ENCODE measurements around the gene SPINK8. TPM values are rescaled to one million over a fixed set of nuclear protein-coding genes. Genes with fewer than 3 reads are reported as not detected.

Gene SPINK8
- total RNA-seq, 4 donors from 2014 or later: not detected

DNA sequence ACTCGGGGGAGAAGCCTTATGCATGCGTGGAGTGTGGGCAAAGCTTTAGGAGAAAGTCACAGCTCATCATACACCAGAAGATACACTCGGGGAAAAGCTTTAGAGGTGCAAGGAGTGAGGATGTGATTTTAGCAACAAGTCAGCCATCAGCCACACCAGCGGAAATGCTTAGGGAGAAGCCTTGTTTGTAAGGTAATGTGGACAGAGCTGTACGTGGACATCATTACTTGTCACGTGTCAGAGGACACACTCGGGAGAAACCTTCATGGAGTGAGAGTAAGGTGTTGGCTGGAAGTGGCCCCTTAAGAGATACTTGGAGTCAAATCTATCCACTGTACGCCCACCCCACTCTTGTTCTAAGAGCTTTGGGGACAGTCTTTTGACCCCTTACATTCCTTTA is 63.9 kb downstream of the SPINK8 start:
- Histone ChIP-seq H3K36me3 (peaks cover 0 to 11% (median 0%) of the 10 kb centered on the region in 3 donors), H3K27ac (peak overlapping the region; percentile 50 to 89 (median 72)), H3K4me3 (no peak overlapping the region), H3K27me3 (no peaks in the 10 kb centered on the region), H3K9me3 (no peaks in the 10 kb centered on the region), H3K4me1 (peaks cover 0 to 17% (median 2%) of the 10 kb centered on the region in 4 donors)
- DNase-seq: no peak
- TF ChIP-seq, protein P1, sequence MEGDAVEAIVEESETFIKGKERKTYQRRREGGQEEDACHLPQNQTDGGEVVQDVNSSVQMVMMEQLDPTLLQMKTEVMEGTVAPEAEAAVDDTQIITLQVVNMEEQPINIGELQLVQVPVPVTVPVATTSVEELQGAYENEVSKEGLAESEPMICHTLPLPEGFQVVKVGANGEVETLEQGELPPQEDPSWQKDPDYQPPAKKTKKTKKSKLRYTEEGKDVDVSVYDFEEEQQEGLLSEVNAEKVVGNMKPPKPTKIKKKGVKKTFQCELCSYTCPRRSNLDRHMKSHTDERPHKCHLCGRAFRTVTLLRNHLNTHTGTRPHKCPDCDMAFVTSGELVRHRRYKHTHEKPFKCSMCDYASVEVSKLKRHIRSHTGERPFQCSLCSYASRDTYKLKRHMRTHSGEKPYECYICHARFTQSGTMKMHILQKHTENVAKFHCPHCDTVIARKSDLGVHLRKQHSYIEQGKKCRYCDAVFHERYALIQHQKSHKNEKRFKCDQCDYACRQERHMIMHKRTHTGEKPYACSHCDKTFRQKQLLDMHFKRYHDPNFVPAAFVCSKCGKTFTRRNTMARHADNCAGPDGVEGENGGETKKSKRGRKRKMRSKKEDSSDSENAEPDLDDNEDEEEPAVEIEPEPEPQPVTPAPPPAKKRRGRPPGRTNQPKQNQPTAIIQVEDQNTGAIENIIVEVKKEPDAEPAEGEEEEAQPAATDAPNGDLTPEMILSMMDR (IDR thresholded peaks at IDR 0.05): no peak

DNA sequence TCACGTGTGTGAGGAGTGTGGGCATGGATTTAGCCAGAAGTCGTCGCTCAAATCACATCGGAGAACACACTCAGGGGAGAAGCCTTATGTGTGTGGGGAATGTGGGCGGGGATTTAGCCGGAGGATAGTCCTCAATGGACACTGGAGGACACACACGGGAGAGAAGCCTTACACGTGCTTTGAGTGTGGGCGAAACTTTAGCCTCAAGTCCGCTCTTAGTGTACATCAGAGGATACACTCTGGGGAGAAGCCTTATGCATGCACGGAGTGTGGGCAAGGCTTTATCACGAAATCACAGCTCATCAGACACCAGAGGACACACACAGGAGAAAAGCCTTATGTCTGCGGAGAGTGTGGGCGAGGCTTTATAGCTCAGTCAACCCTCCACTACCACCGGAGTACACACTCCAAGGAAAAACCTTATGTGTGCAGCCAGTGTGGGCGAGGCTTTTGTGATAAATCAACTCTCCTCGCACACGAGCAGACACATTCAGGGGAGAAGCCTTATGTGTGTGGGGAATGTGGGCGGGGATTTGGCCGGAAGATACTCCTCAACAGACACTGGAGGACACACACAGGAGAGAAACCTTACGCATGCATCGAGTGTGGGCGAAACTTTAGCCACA is 64.4 kb downstream of the SPINK8 start:
- Histone ChIP-seq H3K4me1 (peaks cover 0 to 17% (median 2%) of the 10 kb centered on the region in 4 donors), H3K9me3 (no peaks in the 10 kb centered on the region), H3K4me3 (peak overlapping the region in 2 of 4 donors; percentile 25 to 32), H3K27me3 (no peaks in the 10 kb centered on the region), H3K36me3 (peaks cover 0 to 16% (median 0%) of the 10 kb centered on the region in 3 donors), H3K27ac (peak overlapping the region; percentile 50 to 89 (median 72))
- peak in 2 of 3 donors; percentile 48 to 55 for DNase-seq
- no peak for TF ChIP-seq POLR2A (IDR thresholded peaks at IDR 0.05)
- TF ChIP-seq, protein P1 (IDR thresholded peaks at IDR 0.05): no peak

DNA sequence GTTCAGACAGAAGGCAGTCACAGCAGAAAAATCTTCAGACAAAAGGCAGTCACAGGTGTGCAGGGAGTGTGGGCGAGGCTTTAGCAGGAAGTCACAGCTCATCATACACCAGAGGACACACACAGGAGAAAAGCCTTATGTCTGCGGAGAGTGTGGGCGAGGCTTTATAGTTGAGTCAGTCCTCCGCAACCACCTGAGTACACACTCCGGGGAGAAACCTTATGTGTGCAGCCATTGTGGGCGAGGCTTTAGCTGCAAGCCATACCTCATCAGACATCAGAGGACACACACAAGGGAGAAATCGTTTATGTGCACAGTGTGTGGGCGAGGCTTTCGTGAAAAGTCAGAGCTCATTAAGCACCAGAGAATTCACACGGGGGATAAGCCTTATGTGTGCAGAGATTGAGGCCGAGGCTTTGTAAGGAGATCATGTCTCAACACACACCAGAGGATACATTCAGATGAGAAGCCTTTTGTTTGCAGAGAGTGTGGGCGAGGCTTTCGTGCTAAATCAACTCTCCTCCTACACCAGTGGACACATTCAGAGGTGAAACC is 65.0 kb downstream of the SPINK8 start:
- peak; percentile 54 to 90 (median 76) for DNase-seq
- no peaks in the 10 kb centered on the region for H3K27me3 ChIP-seq
- H3K27ac ChIP-seq: peak overlapping the region; percentile 50 to 89 (median 72)
- TF ChIP-seq, protein P1 (IDR thresholded peaks at IDR 0.05): no peak
- peak in 1 of 2 donors; percentile 60 for TF ChIP-seq POLR2A (IDR thresholded peaks at IDR 0.05)
- H3K9me3 ChIP-seq: no peaks in the 10 kb centered on the region
- H3K36me3 ChIP-seq: peaks cover 0 to 18% (median 0%) of the 10 kb centered on the region in 3 donors
- H3K4me1 ChIP-seq: peaks cover 0 to 17% (median 2%) of the 10 kb centered on the region in 4 donors
- H3K4me3 ChIP-seq: peak overlapping the region in 2 of 4 donors; percentile 25 to 32

DNA sequence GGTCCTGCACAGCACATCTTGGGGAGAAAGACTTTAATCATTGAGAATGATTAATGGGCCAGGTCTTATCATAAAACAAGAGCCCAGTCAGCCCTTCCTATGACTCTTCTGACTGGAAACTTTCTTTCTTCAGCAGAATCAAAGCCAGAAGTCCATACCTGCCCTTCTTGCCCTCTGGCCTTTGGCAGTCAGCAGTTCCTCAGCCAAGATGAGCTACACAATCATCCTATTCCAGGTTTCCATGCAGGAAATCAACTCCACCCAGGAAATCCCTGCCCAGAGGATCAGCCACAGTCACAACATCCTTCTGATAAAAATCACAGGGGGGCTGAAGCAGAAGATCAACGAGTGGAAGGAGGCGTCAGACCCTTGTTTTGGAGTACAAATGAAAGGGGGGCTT is 65.7 kb downstream of the SPINK8 start:
- no peaks in the 10 kb centered on the region for H3K9me3 ChIP-seq
- H3K4me1 ChIP-seq: peaks cover 0 to 17% (median 2%) of the 10 kb centered on the region in 4 donors
- H3K4me3 ChIP-seq: peak overlapping the region in 1 of 4 donors; percentile 25
- H3K36me3 ChIP-seq: peaks cover 0 to 21% (median 0%) of the 10 kb centered on the region in 3 donors
- TF ChIP-seq, protein P1 (IDR thresholded peaks at IDR 0.05): no peak
- no peak for TF ChIP-seq POLR2A (IDR thresholded peaks at IDR 0.05)
- no peaks in the 10 kb centered on the region for H3K27me3 ChIP-seq
- H3K27ac ChIP-seq: peak overlapping the region; percentile 50 to 89 (median 72)
- DNase-seq: peak in 2 of 3 donors; percentile 55 to 61

DNA sequence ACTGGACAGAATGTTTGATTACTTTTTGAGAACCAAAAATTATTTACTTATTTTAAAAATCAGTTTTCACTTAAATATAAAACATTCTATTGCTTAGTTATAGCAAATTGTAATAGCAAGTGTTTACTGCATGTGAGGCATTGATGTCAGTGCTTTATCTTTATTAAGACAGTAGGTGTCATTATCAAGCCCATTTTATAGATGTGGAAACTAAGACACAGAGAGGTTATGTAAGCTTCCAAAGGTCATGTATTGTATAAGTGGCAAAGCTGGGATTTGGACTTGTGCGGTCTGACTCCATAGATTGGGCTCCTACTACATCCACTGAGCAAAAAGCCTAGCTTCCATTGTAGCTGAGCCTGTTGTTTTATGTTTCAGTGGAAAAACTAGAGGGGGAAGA is 74.9 kb downstream of the SPINK8 start:
- Histone ChIP-seq H3K36me3 (peaks cover 0 to 12% (median 0%) of the 10 kb centered on the region in 3 donors), H3K4me3 (no peak overlapping the region), H3K4me1 (no peaks in the 10 kb centered on the region), H3K27ac (no peak overlapping the region), H3K27me3 (no peaks in the 10 kb centered on the region), H3K9me3 (no peaks in the 10 kb centered on the region)
- TF ChIP-seq POLR2A (IDR thresholded peaks at IDR 0.05): no peak
- TF ChIP-seq, protein P1 (IDR thresholded peaks at IDR 0.05): no peak
- no peak for DNase-seq

Small RNA genes within 50 kb of the gene (small RNA-seq; reads per million reads assigned to genes)
- gene MIR2115: 0 reads per million in 2 donors
- 0 reads per million in 2 donors for gene RF00019
- 0 reads per million in 2 donors for gene RN7SL321P

Other genes starting within 250 kb of the SPINK8 start
- 10 to 100 TPM in 1 of 4 donors, 1 to 10 TPM in 3; 3.3 to 10.4 (median 6.3) TPM for gene CDC25A, start 145.2 kb downstream of the SPINK8 start, total RNA-seq
- gene CAMP, start 110.2 kb downstream of the SPINK8 start, total RNA-seq: not detected
- 10 to 100 TPM in 3 of 4 donors, 1 to 10 TPM in 1; 5.6 to 91.6 (median 14.6) TPM for gene ZNF589, start 92.6 kb downstream of the SPINK8 start, total RNA-seq
- gene NME6, start 32.3 kb downstream of the SPINK8 start, total RNA-seq: 10 to 100 TPM; 24.0 to 49.6 (median 39.2) TPM
- gene FBXW12, start 38.6 kb upstream of the SPINK8 start, total RNA-seq: not detected
- 100 to 1,000 TPM; 150 to 455 (median 312) TPM for gene PLXNB1, start 96.4 kb upstream of the SPINK8 start, total RNA-seq
- gene CCDC51, start 106.5 kb upstream of the SPINK8 start, total RNA-seq: 10 to 100 TPM in 1 of 4 donors, 1 to 10 TPM in 3; 7.4 to 13.1 (median 9.1) TPM
- 100 to 1,000 TPM; 142 to 246 (median 153) TPM for gene TMA7, start 106.6 kb upstream of the SPINK8 start, total RNA-seq
- gene ATRIP, start 113.1 kb upstream of the SPINK8 start, total RNA-seq: 10 to 100 TPM in 1 of 4 donors, 1 to 10 TPM in 3; 2.6 to 13.2 (median 6.0) TPM
- 100 to 1,000 TPM in 3 of 4 donors, 10 to 100 TPM in 1; 60.2 to 149 (median 110) TPM for gene SHISA5, start 170.5 kb upstream of the SPINK8 start, total RNA-seq
- gene PFKFB4, start 223.1 kb upstream of the SPINK8 start, total RNA-seq: 100 to 1,000 TPM in 1 of 4 donors, 10 to 100 TPM in 3; 14.0 to 131 (median 74.5) TPM
- gene UCN2, start 230.1 kb upstream of the SPINK8 start, total RNA-seq: 1 to 10 TPM in 1 of 4 donors, not detected in 3; 1.7 TPM